B cell (primary cell): ENCODE results near the gene HACD2. TPM values are rescaled to one million over a fixed set of nuclear protein-coding genes. Genes with fewer than 3 reads are reported as not detected.
"Not testable (repeated sequence)": the region's sequence is repeated elsewhere in the genome, so short reads cannot be mapped to it uniquely, and the experiment has no call there.

Experiments used
- ATAC-seq: fragments of 200-7000 bp; cut with Tn5 transposase; one replicate; pipeline ENCODE4 v1.10.0; 2021; ENCODE audit warnings: low read depth, mild to moderate bottlenecking, moderate number of reproducible peaks, moderate library complexity
- CTCF ChIA-PET: fragments of 350-600 bp; sonication (Branson Sonifier 250); formaldehyde crosslinking; loops from one replicate; lab custom pipeline; 2021; ENCODE audit warnings: antibody characterized with exemption, inconsistent platforms; lab: Charles Lee
- POLR2A ChIA-PET: fragments of 350-600 bp; sonication (Branson Sonifier 250); formaldehyde crosslinking; loops from one replicate; lab custom pipeline; 2021; ENCODE audit warnings: antibody characterized with exemption; lab: Charles Lee
- DNase-seq: peaks from one replicate; pipeline ENCODE4 v3.0.0; 2013
- H2AFZ ChIP-seq: 2 replicates; pipeline ENCODE4 v1.6.1; 2012; ENCODE audit warnings: mild to moderate bottlenecking, low read depth, low read length; ENCODE audit not compliant: insufficient read depth, poor library complexity, severe bottlenecking
- H3K27ac ChIP-seq, 2 donors: 1 replicate in 1 of 2; 2 replicates in 1 of 2; pipeline ENCODE4 v1.5.1; 2012 to 2013; ENCODE audit warnings: low read length in 2 of 2, mild to moderate bottlenecking in 2 of 2, moderate library complexity in 1 of 2
- H3K27me3 ChIP-seq, 4 experiments: fragments of 200-600 bp in 1 of 4; sonication (generic) in 1 of 4; replicated peaks in 1 of 4; 1 replicate in 2 of 4; 2 replicates in 2 of 4; pipeline versions ENCODE4 v1.6.1 to v1.7.0; 2013 to 2016; ENCODE audit warnings: low read length in 3 of 4, mild to moderate bottlenecking in 2 of 4, mixed read lengths in 1 of 4, moderate library complexity in 1 of 4; ENCODE audit not compliant: insufficient read depth in 4 of 4, control insufficient read depth in 3 of 4; ENCODE audit errors: control extremely low read depth in 1 of 4
- H3K36me3 ChIP-seq, 2 experiments: replicated peaks in 1 of 2; 1 replicate in 1 of 2; 2 replicates in 1 of 2; pipeline versions ENCODE4 v1.6.1 to v1.7.1; 2013; ENCODE audit warnings: low read length in 1 of 2; ENCODE audit not compliant: insufficient read depth in 2 of 2, control insufficient read depth in 1 of 2; ENCODE audit errors: control extremely low read depth in 1 of 2, extremely low read depth in 1 of 2
- H3K4me1 ChIP-seq, 2 donors: fragments of 200-600 bp in 1 of 2; sonication (generic) in 1 of 2; 1 replicate in 1 of 2; 2 replicates in 1 of 2; pipeline versions ENCODE4 v1.5.1 to v1.6.1; 2013 to 2017; ENCODE audit warnings: low read length in 2 of 2; ENCODE audit not compliant: control insufficient read depth in 2 of 2, insufficient read depth in 2 of 2
- H3K4me2 ChIP-seq: replicated peaks from 2 replicates; pipeline ENCODE3; 2012; ENCODE audit warnings: mild to moderate bottlenecking, low read depth, low read length; ENCODE audit not compliant: poor library complexity, severe bottlenecking
- H3K4me3 ChIP-seq, 5 experiments: fragments of 200-600 bp in 1 of 5; sonication (generic) in 1 of 5; 1 replicate in 3 of 5; 2 replicates in 2 of 5; pipeline versions ENCODE4 v1.5.1 to v1.7.0; 2011 to 2016; ENCODE audit warnings: low read length in 4 of 5, mild to moderate bottlenecking in 4 of 5, low read depth in 2 of 5, control low read depth in 1 of 5, moderate library complexity in 1 of 5; ENCODE audit not compliant: insufficient read depth in 1 of 5; ENCODE audit errors: control extremely low read depth in 1 of 5, extremely low read depth in 1 of 5
- H3K79me2 ChIP-seq: fragments of 200-600 bp; sonication (generic); one replicate; pipeline ENCODE4 v1.6.0; 2016; ENCODE audit warnings: low read length; ENCODE audit not compliant: control insufficient read depth, insufficient read depth
- H3K9ac ChIP-seq: fragments of 200-600 bp; sonication (generic); 2 replicates; pipeline ENCODE4 v1.6.1; 2017; ENCODE audit warnings: mild to moderate bottlenecking, low read length, moderate library complexity
- H3K9me3 ChIP-seq, 3 donors: one replicate each; pipeline versions ENCODE4 v1.6.1 to v1.7.1; 2013; ENCODE audit warnings: low read length in 2 of 3; ENCODE audit not compliant: control insufficient read depth in 2 of 3, insufficient read depth in 1 of 3; ENCODE audit errors: control extremely low read depth in 1 of 3
- H4K20me1 ChIP-seq: 2 replicates; pipeline ENCODE4 v1.6.0; 2012; ENCODE audit warnings: mild to moderate bottlenecking, low read length; ENCODE audit not compliant: insufficient read depth, control insufficient read depth, poor library complexity, severe bottlenecking
- H3K27ac Mint-ChIP-seq: one replicate; pipeline ENCODE4 v1.8.0; 2021; ENCODE audit warnings: mixed read lengths
- H3K27me3 Mint-ChIP-seq: one replicate; pipeline ENCODE4 v1.8.0; 2021; ENCODE audit warnings: mixed read lengths
- H3K4me1 Mint-ChIP-seq: one replicate; pipeline ENCODE4 v1.8.0; 2021; ENCODE audit warnings: mixed read lengths
- H3K4me3 Mint-ChIP-seq: one replicate; pipeline ENCODE4 v1.8.0; 2021; ENCODE audit warnings: mixed read lengths
- H3K9me3 Mint-ChIP-seq: one replicate; pipeline ENCODE4 v1.8.0; 2022; ENCODE audit warnings: mixed read lengths; ENCODE audit not compliant: insufficient read depth
- CTCF ChIP-seq: fragments of 200-600 bp; IDR thresholded peaks from one replicate; pipeline ENCODE4 v1.8.0; 2022; ENCODE audit warnings: antibody characterized with exemption, mild to moderate bottlenecking
- EZH2 ChIP-seq: IDR thresholded peaks from 2 replicates; pipeline ENCODE4 v1.6.1; 2012; ENCODE audit warnings: borderline replicate concordance, low read depth, mild to moderate bottlenecking, moderate library complexity, low read length; ENCODE audit not compliant: insufficient read depth, poor library complexity, severe bottlenecking
- WGBS: methylation state at CpG from one replicate; pipeline ENCODE4 v1.1.5; 2013; ENCODE audit warnings: missing lambda C conversion rate; ENCODE audit not compliant: insufficient coverage; 5-methylcytosine and 5-hydroxymethylcytosine counted together
- intact Hi-C: fragments of 100-400 bp; cut with micrococcal nuclease; formaldehyde crosslinking; loops from one replicate; pipeline ENCODE4 v1.10.0; 2022
- polyA plus RNA-seq: library from polyadenylated mRNA; depleted of rRNA; stranded (reverse); fragments of >200 nt; gene quantifications from 2 replicates; pipeline ENCODE4 v1.2.3, GENCODE V29; 2012
- total RNA-seq, 2 donors: library from RNA; stranded (reverse); fragments of 120-200 nt in 1 of 2; gene quantifications; 1 replicate in 1 of 2; 2 replicates in 1 of 2; pipeline versions ENCODE4 v1.2.3 to v1.2.4, GENCODE V29; 2013 to 2022

HACD2 gene
- total and polyA plus RNA-seq, 2 donors (not counting 1 experiment from before 2014, with no cell fraction given), result 14.5 to 30.7 TPM

GRCh38 chr3:123489400-123490004 is 95.4 kb downstream of the HACD2 start:
- POLR2A ChIA-PET, result no interaction called here
- Histone ChIP-seq H3K4me3 (no peak overlapping the region), H4K20me1 (no peaks in the 10 kb centered on the region), H2AFZ (no peak overlapping the region), H3K9ac (no peak overlapping the region), H3K27me3 (no peaks in the 10 kb centered on the region), H3K4me1 (no peaks in the 10 kb centered on the region), H3K79me2 (no peaks in the 10 kb centered on the region), H3K9me3 (no peaks in the 10 kb centered on the region), H3K27ac (no peak overlapping the region), H3K36me3 (peaks cover 0 to 15% of the 10 kb centered on the region in 2 experiments), H3K4me2 (no peak overlapping the region)
- Mint-ChIP-seq H3K27ac (no peak overlapping the region), H3K27me3 (peaks cover 1% of the 10 kb centered on the region), H3K9me3 (no peaks in the 10 kb centered on the region), H3K4me1 (no peaks in the 10 kb centered on the region), H3K4me3 (no peak overlapping the region)
- intact Hi-C loops, result no loop called here
- ATAC-seq (peak; percentile 36), DNase-seq (peak; percentile 38)
- CTCF ChIA-PET, result interaction anchor here (0.6 to 2.0 kb wide), 4 partner anchors 10 to 1943 kb away, joined by 3 to 10 read pairs (median 3); partner anchors contain the start of gene POLQ
- WGBS, result 11% methylated on average over 7 of the region's 8 CpGs
- peak; percentile 76 for TF ChIP-seq CTCF
- no peak for TF ChIP-seq EZH2

- 97% methylated on average over 4 of the region's 5 CpGs for WGBS
- H3K4me3 Mint-ChIP-seq, result no peak overlapping the region
- H3K4me2 ChIP-seq, result no peak overlapping the region
- DNase-seq, result no peak
- no peaks in the 10 kb centered on the region for H3K4me1 Mint-ChIP-seq
- no peaks in the 10 kb centered on the region for H3K79me2 ChIP-seq
- intact Hi-C loops, result no loop called here
- H3K9me3 Mint-ChIP-seq, result no peaks in the 10 kb centered on the region
- H3K27me3 ChIP-seq, result no peaks in the 10 kb centered on the region
- H4K20me1 ChIP-seq, result no peaks in the 10 kb centered on the region
- peaks cover 3% of the 10 kb centered on the region for H3K27me3 Mint-ChIP-seq
- no peaks in the 10 kb centered on the region for H3K9me3 ChIP-seq
- H3K36me3 ChIP-seq, result peaks cover 0 to 8% of the 10 kb centered on the region in 2 experiments
- ChIA-PET CTCF (interaction anchor here (1.1 to 2.0 kb wide), 2 partner anchors 9 to 1942 kb away, joined by 3 to 10 read pairs; partner anchors contain the start of gene POLQ), POLR2A (no interaction called here)
- no peak for ATAC-seq
- TF ChIP-seq EZH2, result no peak
- TF ChIP-seq CTCF, result no peak
- no peak overlapping the region for H3K4me3 ChIP-seq
- H3K9ac ChIP-seq, result no peak overlapping the region
- H3K4me1 ChIP-seq, result no peaks in the 10 kb centered on the region
- no peak overlapping the region for H2AFZ ChIP-seq
- no peak overlapping the region for H3K27ac ChIP-seq
- H3K27ac Mint-ChIP-seq, result no peak overlapping the region
Measured at GRCh38 chr3:123488645-123489347, 96.1 kb downstream of the HACD2 start.

GRCh38 chr3:123487063-123487462 is 97.8 kb downstream of the HACD2 start:
- CTCF ChIA-PET, H3K79me2 ChIP-seq, H4K20me1 ChIP-seq, H3K4me3 Mint-ChIP-seq, H3K9ac ChIP-seq, intact Hi-C loops, H3K36me3 ChIP-seq, H3K9me3 Mint-ChIP-seq, H3K27me3 Mint-ChIP-seq, H3K4me2 ChIP-seq, H3K27ac ChIP-seq, ATAC-seq, H3K4me1 ChIP-seq, POLR2A ChIA-PET, H3K4me3 ChIP-seq, H3K4me1 Mint-ChIP-seq, DNase-seq, H3K9me3 ChIP-seq, H3K27me3 ChIP-seq, H2AFZ ChIP-seq, H3K27ac Mint-ChIP-seq: not testable (repeated sequence)
- 100% methylated on average over 4 of the region's 8 CpGs for whole genome bisulfite sequencing
